ENCODE measurements around the gene TBC1D8.

The TBC1D8 gene

GRCh38 chr2:101162561-101163330, 11.6 kb upstream of the TBC1D8 start:
- FAIRE-seq: no peak

GRCh38 chr2:101161658-101162057, 10.5 kb upstream of the TBC1D8 start:
- FAIRE-seq: no peak

- no peak for FAIRE-seq
Measured at GRCh38 chr2:101160454-101160853, 9.3 kb upstream of the TBC1D8 start.

- no peak for FAIRE-seq
Measured at GRCh38 chr2:101159526-101159925, 8.3 kb upstream of the TBC1D8 start.

GRCh38 chr2:101157272-101157671, 6.1 kb upstream of the TBC1D8 start:
- no peak for FAIRE-seq

GRCh38 chr2:101153787-101154186, 2.6 kb upstream of the TBC1D8 start:
- FAIRE-seq: no peak

- FAIRE-seq: no peak
Measured at GRCh38 chr2:101153077-101153707, 2.0 kb upstream of the TBC1D8 start.

GRCh38 chr2:101152272-101153076, 1.3 kb upstream of the TBC1D8 start:
- peak; percentile 74 for FAIRE-seq

- FAIRE-seq: no peak
Measured at GRCh38 chr2:101151859-101152271, 683 bp upstream of the TBC1D8 start.

GRCh38 chr2:101150306-101151145, 656 bp downstream of the TBC1D8 start:
- FAIRE-seq: no peak

GRCh38 chr2:101149241-101150192, 1.7 kb downstream of the TBC1D8 start:
- FAIRE-seq: no peak

- FAIRE-seq: no peak
Measured at GRCh38 chr2:101148777-101149176, 2.4 kb downstream of the TBC1D8 start.

- FAIRE-seq: no peak
Measured at GRCh38 chr2:101147971-101148370, 3.2 kb downstream of the TBC1D8 start.

- no peak for FAIRE-seq
Measured at GRCh38 chr2:101147062-101147461, 4.1 kb downstream of the TBC1D8 start.

GRCh38 chr2:101146535-101146934, 4.6 kb downstream of the TBC1D8 start:
- no peak for FAIRE-seq

GRCh38 chr2:101145406-101145805, 5.8 kb downstream of the TBC1D8 start:
- no peak for FAIRE-seq

GRCh38 chr2:101142163-101142562, 9.0 kb downstream of the TBC1D8 start:
- FAIRE-seq: no peak

- FAIRE-seq: no peak
Measured at GRCh38 chr2:101140978-101141655, 10.1 kb downstream of the TBC1D8 start.

GRCh38 chr2:101140237-101140636, 10.9 kb downstream of the TBC1D8 start:
- FAIRE-seq: no peak

GRCh38 chr2:101139495-101139894, 11.7 kb downstream of the TBC1D8 start:
- no peak for FAIRE-seq
